Activated CD8-positive, alpha-beta memory T cell treated with anti-CD3 and anti-CD28 coated beads, Interleukin-2, amount 50 U/mL, for 24 hours (primary cell): ENCODE results near the gene CDH4.

ENCODE experiments used
- DNase-seq: peaks from one replicate; pipeline ENCODE4 v3.0.0-alpha.2; 2020; ENCODE audit errors: extremely low read depth

Gene CDH4

DNA sequence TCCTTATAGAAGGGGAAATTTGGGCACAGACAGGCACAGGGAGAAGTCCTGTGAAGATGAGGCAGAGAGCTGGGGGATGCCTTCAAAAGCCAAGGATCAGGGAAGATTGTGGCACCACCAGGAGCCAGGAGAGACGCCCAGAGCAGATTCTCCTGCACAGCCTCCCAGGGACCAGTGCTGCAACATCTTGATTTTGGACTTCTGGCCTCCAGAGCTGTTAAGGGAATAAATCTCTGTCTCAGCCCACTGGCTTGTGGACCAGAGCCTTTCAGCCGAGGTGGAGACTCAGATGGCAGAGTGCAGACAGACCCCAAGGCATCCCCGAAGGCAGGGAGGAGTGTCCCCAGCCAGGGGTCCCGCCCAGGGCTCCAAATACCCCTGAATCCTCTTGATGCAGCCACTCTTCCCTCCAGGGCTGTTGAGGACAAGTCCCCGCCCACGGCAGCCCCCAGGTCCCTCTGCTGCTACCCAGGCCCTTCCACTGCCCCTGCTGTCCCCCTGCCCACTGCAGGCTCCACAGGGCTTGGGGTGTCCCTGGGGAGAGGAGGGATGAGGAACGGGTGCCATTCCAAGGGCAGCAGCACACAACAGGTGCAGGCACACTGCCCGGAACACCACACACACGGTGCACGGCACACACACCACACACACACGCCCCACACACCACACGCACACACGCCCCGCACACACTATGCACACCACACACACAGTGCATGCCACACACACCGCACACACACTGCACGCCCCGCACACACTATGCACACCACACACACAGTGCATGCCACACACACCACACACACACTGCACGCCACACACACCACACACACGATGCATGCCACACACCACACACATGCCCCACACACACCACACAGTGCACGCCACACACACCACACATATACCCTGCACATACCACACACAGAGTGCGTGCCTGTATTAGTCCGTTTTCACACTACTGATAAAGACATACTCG lies 502.2 kb downstream of the CDH4 start:
- DNase-seq, result no peak

DNA sequence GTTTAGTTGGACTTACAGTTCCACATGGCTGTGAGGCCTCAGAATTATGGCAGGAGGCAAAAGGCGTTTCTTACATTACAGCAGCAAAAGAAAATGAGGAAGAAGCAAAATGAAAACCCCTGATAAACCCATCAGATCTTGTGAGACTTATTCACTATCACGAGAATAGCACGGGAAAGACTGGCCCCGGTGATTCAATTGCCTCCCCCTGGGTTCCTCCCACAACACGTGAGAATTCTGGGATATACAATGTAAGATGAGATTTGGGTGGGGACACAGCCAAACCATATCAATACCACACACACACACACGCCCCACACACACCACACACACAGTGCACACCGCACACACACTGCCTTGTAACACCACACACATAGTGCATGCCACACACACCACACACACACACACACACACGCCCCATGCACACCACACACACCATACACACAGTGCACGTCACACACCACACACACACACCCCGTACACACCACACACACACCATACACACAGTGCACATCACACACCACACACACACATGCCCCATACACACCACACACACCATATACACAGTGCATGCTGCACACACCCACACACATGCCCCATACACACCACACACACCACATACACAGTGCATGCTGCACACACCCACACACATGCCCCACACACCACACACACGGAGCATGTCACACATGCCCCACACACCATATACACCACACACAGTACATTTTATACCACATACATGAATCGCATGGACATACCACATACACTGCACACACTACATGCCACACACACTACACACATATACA lies 503.1 kb downstream of the CDH4 start:
- no peak for DNase-seq

DNA sequence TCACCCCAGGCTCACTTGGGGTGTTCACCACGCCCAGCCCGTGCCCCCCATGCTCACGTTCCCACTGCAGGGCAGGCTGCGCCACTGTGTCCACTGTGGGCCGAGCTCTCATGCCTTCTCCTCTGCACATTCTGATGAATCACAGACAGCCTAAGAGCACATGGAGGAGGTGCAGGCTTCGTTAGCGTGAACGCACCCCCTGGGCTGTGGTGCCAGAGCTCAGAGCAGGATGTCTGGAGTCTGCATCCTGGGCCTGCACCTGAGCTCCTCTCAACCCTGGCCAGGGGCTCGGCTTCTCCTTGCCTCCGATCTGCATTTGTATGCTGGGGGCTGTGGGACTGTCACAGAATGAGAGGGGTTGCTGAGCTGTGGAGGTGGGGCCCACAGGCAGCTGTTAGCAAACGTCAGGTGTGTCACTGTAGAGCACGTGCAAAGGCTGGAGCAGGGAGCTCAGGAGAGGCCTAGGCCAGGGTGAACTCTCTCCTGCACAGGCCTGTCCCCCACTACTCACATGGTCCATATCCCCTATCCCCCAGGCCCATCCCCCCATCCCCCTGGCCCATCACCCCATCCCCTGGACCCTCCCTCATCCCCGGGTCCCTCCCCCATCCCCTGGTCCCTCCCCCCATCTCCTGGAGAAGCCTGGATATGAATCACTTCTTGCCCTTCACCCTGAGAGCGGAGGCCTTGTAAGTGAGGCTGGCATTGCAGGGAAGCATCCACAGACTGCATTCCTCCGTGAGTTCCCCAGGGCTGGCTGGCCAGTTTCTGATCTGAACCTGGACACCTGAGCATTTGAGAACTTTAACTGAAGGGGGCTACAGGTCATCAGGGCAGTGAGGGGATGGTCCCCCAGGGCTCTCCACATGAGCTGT lies 504.1 kb downstream of the CDH4 start:
- DNase-seq, result no peak

DNA sequence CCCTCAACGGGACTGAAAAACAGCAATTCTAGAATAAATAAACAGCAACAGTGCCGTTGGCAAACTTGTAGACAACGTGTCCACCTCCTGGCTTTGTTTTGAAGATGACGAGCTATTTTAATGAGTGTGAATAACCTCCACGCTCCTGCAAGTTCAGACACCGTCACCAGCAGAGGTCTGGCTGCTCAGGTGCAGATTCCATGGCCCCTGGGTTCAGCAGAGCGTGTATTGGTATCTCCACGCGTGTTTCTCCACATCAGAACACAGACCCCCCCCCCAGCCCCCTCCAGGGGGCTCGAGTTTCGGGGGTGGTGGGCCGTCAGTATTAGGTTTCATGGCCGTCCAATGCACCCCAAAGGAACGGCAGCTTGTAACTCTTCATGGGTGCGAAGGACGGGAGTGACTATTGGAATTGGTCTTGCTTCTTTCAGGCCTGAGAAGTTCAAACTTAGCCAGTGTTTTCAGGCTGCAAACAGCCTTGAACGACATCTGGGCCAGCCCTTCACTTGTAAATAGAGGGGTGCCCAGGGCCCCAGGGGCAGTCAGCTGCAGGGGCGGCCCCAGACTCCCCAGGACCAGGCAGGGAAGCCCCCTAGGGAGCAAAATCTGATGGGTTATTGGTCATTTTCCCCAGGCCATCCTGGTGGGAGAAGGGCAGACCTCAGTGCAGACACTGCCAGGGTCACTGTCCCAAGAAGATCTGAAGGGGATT lies 505.1 kb downstream of the CDH4 start:
- no peak for DNase-seq

DNA sequence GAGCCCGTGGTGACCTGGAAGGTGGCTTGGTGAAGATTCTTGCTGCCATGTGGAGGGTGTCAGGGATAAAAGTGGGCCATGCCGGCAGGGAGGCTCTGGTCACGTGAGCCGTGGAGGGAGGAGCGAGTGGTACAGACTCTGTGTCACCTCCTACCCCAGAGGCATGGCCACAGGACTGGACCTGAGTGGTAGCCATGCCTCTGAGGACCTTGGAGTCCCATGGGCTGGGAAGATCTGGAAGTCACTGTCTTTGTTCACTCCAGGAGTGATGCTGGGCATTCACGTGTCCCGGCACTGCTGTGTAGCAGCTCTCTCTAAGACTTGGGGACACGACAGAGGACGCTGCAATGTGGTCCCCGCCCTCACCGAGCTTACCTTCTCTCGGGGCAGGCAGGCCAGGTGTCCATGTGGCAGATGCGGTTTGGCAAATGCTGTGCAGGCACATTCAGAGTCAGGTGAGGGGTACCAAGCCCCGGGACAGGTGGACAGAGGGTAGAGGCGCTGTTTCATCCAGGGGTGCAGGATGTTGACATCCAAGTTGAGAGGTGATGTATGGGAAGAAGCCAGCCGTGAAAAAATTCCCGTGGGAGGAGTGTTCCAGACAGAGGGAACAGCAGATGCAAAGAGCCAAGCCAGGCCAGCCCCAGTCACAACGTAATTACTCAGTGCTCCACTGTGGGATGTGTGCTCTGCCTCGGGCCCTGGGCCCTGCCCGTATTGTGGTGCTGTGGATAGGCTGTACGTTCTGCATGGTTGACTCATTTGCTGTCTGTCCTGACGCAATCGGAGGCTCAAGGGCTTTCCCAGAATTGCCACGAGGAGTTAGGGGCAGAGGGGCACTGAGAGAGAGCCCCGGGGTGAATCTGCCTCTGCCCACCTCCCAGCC lies 505.9 kb downstream of the CDH4 start:
- no peak for DNase-seq

DNA sequence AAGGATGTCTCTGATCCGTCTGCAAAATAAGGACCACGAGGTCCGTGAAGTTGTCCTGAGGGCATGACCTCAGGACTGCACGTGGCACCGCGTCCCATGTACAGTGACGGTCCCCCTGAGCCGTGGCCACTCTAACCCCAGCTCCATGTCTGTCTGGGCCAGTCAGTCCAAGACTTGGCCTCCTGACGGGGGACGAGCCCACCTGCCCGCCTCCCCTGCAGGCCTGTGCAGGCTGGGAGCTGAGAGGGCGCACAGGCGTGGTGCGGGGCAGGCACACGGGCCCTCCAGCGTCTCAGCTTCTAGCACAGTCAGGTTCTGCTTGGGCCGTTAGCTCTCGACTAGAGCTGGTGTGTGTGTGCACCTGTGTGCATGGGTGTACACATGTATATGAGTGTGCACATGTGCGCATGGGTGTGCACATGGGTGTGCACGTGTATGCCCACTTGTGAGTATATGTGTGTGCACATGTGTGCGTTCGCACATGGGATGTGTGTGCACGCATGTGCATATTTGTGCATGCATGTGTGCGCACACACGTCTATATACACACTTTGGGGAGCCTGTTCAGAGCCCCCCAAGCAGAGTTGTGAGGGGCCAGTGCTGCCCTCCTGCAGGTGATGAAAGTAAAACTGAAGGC lies 506.6 kb downstream of the CDH4 start:
- no peak for DNase-seq

DNA sequence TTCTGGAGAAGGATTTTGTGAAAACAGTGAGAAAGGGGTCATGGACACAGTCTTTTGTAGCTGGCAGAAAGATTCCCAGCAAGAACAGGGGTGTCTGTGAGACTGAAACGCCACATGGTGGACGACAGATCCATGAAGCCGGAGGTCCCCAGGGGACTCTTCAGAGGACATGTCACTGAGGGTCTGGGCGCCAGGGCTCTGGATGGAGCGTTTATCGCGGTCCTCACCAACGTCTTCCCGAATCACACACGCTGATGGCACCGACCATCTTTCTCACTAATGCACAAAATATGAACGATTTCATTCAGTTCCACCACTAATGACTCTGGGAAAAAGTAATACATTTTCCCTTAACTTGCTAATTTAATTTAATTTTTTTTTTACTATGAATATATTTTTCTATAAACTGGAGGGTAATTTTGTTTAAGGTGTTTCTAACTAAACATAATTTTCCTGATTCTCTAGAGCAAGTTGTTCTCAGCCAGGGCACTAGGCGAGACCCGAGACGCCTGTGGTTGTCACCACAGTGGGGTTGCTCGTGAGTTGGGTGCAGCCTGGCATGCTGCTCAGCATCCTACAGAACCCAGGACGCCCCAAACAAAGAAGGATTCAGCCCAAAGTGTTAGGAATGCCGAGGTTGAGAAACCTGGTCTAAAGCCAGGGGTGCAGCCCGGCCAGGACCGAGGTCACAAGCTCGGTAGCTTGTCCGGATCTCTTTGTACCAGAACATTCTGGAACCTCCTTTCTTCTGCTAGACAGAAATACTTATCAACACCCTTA lies 507.4 kb downstream of the CDH4 start:
- no peak for DNase-seq

DNA sequence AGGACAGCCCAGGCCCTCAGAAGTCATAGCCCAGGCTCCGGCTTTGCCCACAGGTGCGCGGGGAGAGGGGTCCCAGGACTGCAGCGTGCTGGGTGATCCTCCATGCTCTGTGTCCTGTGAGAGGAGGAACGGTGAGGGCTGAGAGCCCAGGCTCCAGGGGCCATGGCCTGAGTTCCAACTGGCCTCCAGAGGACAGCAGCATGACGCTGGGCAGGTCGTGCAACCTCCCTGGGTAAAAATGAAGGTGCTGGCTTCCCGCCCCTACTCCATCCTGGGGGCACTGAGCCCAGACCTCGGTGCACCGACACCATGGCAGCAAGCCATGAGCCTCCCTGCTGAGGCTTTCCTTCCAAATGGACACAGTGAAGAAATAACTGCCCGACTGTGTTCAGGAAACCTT lies 508.3 kb downstream of the CDH4 start:
- DNase-seq, result no peak

DNA sequence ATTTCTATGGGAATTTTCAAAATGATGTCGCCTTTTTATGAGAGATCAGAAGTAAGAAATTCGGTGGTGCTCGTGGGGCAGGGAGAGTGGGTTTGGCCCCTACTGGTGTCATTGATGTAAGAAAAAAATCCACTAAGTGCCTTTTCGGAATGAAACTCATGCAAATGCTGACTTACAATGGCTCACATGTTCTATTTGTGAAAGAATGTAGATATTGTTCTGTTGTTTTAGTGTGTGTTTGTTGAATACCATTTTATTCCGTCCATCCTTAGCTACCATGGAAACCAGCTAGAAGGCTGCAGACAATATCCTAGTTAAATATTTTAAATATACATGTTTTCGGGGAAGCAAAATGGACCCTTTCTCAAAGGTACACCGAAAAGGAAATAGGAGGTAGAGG lies 508.7 kb downstream of the CDH4 start:
- no peak for DNase-seq

DNA sequence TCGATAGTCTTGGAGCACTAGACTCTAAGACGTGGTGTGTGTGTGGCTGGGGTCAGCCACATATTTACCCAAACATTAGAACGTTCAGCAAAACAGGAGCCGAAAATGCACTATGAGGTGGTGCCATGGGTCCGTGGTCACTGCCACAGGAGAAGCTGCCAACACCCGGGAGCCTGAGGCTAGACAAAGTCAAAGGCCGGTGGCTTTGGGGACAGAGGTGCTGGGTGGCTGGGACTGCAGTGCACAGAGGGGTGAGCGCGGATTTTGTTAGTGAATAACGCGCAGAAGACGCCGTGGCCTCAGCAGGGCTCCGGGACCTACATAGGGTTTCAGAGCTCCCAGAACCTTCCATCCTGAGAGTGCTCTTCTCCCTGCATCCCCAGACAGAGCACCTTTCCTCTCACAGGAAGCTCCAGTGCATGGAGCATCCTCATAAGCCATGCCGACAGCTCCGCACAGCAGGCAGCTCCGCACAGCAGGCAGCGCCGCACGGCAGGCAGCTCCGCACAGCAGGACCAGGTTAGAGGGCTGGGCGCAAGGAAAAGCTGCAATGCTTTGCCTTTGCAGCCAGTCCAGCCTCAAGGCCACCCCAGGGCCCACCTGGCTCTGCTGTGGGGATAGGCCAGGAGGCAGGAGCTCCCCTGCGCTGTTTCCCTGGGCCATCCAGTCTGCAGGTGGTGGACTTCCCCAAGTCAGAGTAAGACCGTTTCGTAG lies 509.5 kb downstream of the CDH4 start:
- no peak for DNase-seq

DNA sequence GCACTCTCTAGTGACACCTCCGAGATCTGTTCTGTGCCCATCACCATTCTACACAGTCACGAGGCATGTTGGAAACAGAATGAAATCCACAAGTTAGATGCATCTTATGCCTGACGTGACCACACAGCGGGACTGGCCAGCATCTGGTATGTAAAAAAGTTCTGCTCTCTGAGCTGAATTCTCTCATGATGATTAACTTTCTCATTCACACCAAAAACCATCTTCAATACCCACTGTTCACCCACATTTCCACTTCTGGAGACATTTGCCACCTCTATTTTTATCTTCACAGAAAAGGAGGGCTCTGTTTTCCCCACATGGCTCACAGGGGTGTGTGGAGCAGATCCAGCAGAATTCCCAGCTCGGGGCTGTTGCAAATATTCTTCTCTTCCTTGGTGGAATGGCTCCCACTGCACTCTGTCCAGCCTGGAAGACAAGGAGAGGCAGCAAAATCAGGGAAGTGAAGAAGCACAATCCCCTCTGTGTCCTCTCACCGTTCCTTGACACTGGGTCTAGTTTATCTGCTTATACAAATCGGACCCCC lies 510.2 kb downstream of the CDH4 start:
- DNase-seq, result no peak

DNA sequence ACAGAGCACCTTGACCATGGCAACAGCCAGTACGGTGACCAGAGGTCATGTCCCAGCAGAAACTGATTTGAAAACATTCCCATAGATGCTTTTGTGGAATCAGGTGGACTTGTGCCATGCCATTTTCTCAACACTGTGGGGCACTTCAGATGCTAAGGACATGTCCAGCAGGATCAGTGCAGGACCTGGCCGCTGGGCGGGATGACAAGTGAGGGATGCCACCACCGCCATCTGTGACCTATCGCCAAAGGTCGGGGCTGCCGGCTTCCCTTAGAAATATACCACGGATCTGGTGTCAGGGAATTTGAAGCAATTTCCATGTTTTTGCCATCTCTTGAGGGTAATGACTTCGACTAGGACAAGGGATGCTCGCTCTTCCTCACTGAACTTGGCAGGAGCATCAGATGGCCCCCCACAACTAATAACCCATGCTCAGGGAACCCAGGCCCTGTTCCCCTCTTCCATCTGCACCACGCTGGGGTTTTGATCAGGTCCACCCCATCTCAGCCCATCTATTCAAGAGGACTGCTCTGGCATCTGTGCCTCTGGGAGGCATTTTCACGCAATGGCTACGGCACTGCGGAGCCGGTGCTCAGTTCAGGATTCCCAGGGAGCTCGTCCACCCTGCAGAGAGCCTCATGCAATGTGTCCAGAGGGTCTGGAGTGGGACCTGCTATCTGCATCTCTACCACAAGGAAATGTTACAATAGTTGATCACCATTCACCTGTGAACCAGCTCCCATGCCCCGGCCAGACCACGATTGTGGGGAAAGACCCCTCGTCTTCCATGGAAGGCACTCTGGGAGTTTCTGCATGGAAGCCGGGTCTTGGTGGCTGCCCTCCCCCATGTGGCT lies 511.1 kb downstream of the CDH4 start:
- no peak for DNase-seq

DNA sequence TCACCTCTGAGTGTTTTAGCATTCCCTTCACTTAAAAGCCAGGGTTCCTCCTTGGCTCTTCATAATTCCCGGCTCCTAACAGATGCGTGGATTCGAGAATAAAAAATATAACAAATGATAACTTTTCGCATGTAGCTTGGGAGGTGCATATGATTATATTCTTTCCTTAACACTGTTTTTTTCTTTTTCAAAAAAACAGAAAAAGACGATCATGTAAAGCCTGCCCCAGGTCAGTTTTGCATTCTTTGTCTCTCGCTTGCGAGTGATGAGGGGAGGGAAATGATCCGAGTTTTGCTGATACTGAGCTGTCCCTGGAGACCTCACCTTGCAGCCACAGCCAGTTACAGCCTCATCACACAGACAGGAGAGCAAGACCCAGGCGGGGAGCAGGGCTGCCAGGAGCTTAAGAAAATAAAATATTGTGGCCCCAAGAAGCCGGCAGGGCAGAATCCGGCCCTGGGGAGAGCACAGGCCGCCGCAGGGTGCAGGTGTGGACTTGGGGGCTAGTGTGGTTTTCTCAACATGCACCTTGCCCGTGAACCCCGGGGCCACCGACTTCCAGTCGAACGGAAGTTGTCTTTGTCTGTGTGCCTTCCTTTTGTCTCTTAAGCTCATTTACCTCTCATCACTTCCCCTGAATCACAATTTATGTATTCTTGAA lies 511.8 kb downstream of the CDH4 start:
- no peak for DNase-seq

DNA sequence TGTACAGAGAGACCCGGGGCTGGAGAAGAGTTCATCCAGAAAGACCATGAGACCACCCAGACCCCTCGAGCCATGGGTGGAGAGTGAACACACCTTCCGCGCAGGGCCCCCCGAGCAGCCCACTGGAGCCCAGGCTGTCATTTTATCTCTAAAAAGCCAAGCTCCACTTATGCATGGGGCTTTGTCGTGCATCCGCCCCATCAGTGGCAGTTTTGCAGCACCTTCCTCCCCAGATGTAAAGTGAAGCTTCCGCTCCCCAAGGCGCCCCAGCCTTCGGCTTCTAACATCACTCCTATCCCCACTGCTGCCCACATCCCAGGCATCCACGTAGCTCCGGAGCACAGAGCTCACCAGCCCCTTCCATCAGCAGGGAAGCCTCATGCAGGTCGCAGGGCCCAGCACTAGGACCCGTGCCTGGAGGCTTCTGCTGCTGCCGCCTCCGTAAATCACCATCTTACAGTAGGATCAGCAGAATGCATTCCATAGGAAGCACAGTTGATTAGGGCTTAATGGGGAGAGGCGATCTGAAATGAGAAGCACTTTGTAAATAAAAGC lies 512.5 kb downstream of the CDH4 start:
- no peak for DNase-seq

DNA sequence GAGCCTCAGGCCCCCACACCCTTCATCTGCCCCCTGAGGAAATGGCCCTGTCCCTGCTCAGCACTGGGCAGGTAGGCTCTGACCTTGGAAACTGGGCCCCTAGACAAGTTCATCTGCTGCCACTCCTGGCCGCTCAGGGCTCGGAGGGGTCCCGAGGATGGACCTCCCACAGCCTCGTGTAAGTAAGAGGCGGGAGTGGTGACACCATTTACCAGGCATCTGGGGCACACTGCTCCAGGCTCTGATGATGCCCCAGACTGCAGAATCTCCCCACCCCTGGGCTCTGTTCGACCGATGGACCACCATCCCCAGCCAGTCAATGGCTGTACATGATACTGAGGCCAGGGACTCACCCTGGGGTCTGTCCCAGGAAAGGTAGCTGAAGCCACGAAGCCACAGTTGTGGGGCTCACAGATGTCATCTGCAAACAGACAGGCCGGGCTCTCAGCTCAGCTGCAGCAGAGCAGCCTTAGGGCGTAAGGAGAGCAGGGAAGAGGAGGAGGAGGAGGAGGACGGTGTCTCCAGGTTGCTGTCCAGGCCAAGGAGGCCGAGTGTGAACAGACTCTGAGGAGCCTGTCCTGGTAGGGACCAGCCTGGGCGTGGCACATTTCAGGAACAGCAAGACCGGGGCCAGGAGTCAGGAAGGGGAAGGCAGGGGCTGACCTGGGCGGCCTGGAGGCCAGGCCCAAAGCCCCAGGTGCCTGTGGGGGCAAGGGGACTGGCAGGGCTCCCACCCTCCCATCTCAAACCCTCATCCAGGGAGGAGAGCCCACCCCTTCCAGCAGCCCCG lies 513.2 kb downstream of the CDH4 start:
- DNase-seq, result no peak
